Keratinocyte (primary cell): ENCODE data around the gene MVB12B.

Experiments used
- EZH2 ChIP-seq: IDR thresholded peaks from one replicate; pipeline ENCODE4 v1.6.1; 2012; ENCODE audit warnings: inconsistent platforms, mild to moderate bottlenecking, low read length, moderate library complexity
- TF ChIP-seq, protein P1 (sequence below), 3 experiments: IDR thresholded peaks in 1 of 3; conservative IDR thresholded peaks in 1 of 3; optimal IDR thresholded peaks in 1 of 3; 2 replicates in 2 of 3; 3 replicates in 1 of 3; pipeline versions ENCODE3 to v1.5.1; 2011; ENCODE audit warnings: low read length in 3 of 3, mild to moderate bottlenecking in 3 of 3, moderate library complexity in 2 of 3, control low read depth in 1 of 3, inconsistent platforms in 1 of 3; ENCODE audit not compliant: insufficient read depth in 2 of 3; ENCODE audit errors: extremely low read depth in 1 of 3

DNA sequence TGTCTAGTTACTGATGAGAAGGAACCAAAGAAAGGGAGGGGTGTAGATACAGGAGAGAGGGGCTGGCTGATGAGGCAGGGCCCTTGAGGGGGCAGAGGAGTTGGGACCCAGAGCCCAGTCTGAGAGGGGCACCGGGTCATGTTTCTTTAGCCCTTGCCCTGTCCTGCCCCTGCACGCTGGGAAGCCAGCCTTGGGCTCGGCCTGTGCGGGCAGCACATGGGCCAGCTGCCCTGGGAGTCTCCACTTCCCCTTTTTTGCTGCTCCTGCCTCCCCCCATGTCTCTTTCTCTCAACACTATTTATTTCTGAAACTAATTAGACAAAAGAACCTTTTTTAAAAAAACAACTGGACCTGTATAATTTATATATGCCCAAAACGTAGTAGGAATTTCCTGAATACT lies 20.5 kb downstream of the MVB12B start:
- TF ChIP-seq, protein P1, sequence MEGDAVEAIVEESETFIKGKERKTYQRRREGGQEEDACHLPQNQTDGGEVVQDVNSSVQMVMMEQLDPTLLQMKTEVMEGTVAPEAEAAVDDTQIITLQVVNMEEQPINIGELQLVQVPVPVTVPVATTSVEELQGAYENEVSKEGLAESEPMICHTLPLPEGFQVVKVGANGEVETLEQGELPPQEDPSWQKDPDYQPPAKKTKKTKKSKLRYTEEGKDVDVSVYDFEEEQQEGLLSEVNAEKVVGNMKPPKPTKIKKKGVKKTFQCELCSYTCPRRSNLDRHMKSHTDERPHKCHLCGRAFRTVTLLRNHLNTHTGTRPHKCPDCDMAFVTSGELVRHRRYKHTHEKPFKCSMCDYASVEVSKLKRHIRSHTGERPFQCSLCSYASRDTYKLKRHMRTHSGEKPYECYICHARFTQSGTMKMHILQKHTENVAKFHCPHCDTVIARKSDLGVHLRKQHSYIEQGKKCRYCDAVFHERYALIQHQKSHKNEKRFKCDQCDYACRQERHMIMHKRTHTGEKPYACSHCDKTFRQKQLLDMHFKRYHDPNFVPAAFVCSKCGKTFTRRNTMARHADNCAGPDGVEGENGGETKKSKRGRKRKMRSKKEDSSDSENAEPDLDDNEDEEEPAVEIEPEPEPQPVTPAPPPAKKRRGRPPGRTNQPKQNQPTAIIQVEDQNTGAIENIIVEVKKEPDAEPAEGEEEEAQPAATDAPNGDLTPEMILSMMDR (optimal IDR thresholded peaks at IDR 0.05 in 1 of 3, IDR thresholded peaks at IDR 0.05 in 1 of 3, conservative IDR thresholded peaks at IDR 0.05 in 1 of 3; ENCODE audit: extremely low read depth in 1 of 3, insufficient read depth in 2 of 3, low read length in 3 of 3), result no peak
- TF ChIP-seq EZH2, result no peak
